Measurements from ENCODE around the gene FAR2.

Gene FAR2

DNA sequence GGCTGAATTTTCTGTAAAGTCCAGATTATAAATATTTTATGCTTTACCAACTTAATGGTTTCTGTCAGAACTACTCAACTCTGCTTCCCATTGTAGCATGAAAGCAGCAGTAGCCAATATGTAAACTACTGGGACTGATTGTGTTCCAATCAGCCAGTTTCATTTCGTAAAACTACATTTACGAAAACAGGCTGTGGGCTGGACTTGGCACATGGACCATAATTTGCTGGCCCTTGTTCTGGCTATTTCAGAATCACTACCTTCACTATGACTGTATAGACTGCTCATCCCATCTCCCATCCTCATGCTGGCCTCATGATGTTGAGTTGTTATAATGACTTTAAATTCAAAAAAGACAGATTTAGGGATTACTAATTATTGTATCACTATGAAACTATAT lies 38.7 kb downstream of the FAR2 start:
- Histone ChIP-seq H3K27me3 (ENCODE audit: low read depth, low read length) (no peaks in the 10 kb centered on the region), H3K4me2 (ENCODE audit: low read length) (no peak overlapping the region), H2AFZ (ENCODE audit: low read depth, low read length) (no peak overlapping the region), H3K4me3 (ENCODE audit: low read length) (no peak overlapping the region), H3K27ac (ENCODE audit: low read length) (no peak overlapping the region), H3K36me3 (replicated peaks; ENCODE audit: low read depth, low read length) (no peaks in the 10 kb centered on the region), H3K9me3 (ENCODE audit: insufficient read depth, low read length) (no peaks in the 10 kb centered on the region), H4K20me1 (ENCODE audit: insufficient read depth, low read length) (no peaks in the 10 kb centered on the region), H3K79me2 (ENCODE audit: low read length) (no peaks in the 10 kb centered on the region), H3K9ac (ENCODE audit: low read length) (no peak overlapping the region), H3K4me1 (ENCODE audit: low read length) (peaks cover 3% of the 10 kb centered on the region; the same call in 1 of the 2 replicates)
- TF ChIP-seq CTCF (IDR thresholded peaks at IDR 0.05; ENCODE audit: low read depth, low read length) (no peak), EZH2phosphoT487 (IDR thresholded peaks at IDR 0.05; ENCODE audit: low read depth) (no peak)

GRCh38 chr12:29191267-29191850 lies 42.3 kb downstream of the FAR2 start:
- H3K27me3 ChIP-seq (ENCODE audit: low read depth, low read length): no peaks in the 10 kb centered on the region
- no peak overlapping the region for H3K4me3 ChIP-seq (ENCODE audit: low read length)
- no peaks in the 10 kb centered on the region for H4K20me1 ChIP-seq (ENCODE audit: insufficient read depth, low read length)
- no peak overlapping the region for H2AFZ ChIP-seq (ENCODE audit: low read depth, low read length)
- no peaks in the 10 kb centered on the region for H3K9me3 ChIP-seq (ENCODE audit: insufficient read depth, low read length)
- no peak overlapping the region for H3K4me2 ChIP-seq (ENCODE audit: low read length)
- H3K4me1 ChIP-seq (ENCODE audit: low read length): no peaks in the 10 kb centered on the region
- TF ChIP-seq EZH2phosphoT487 (IDR thresholded peaks at IDR 0.05; ENCODE audit: low read depth): no peak
- no peak for TF ChIP-seq CTCF (IDR thresholded peaks at IDR 0.05; ENCODE audit: low read depth, low read length)
- H3K36me3 ChIP-seq (replicated peaks; ENCODE audit: low read depth, low read length): no peaks in the 10 kb centered on the region
- H3K79me2 ChIP-seq (ENCODE audit: low read length): no peaks in the 10 kb centered on the region
- no peak overlapping the region for H3K27ac ChIP-seq (ENCODE audit: low read length)
- H3K9ac ChIP-seq (ENCODE audit: low read length): no peak overlapping the region

GRCh38 chr12:29198901-29199300 lies 49.8 kb downstream of the FAR2 start:
- H3K27me3 ChIP-seq (ENCODE audit: low read depth, low read length): no peaks in the 10 kb centered on the region
- no peak overlapping the region for H2AFZ ChIP-seq (ENCODE audit: low read depth, low read length)
- no peak overlapping the region for H3K27ac ChIP-seq (ENCODE audit: low read length)
- H3K36me3 ChIP-seq (replicated peaks; ENCODE audit: low read depth, low read length): no peaks in the 10 kb centered on the region
- no peaks in the 10 kb centered on the region for H4K20me1 ChIP-seq (ENCODE audit: insufficient read depth, low read length)
- no peaks in the 10 kb centered on the region for H3K9me3 ChIP-seq (ENCODE audit: insufficient read depth, low read length)
- no peak overlapping the region for H3K9ac ChIP-seq (ENCODE audit: low read length)
- no peaks in the 10 kb centered on the region for H3K4me1 ChIP-seq (ENCODE audit: low read length)
- no peak overlapping the region for H3K4me3 ChIP-seq (ENCODE audit: low read length)
- H3K4me2 ChIP-seq (ENCODE audit: low read length): no peak overlapping the region
- TF ChIP-seq EZH2phosphoT487 (IDR thresholded peaks at IDR 0.05; ENCODE audit: low read depth): no peak
- no peak for TF ChIP-seq CTCF (IDR thresholded peaks at IDR 0.05; ENCODE audit: low read depth, low read length)
- no peaks in the 10 kb centered on the region for H3K79me2 ChIP-seq (ENCODE audit: low read length)

DNA sequence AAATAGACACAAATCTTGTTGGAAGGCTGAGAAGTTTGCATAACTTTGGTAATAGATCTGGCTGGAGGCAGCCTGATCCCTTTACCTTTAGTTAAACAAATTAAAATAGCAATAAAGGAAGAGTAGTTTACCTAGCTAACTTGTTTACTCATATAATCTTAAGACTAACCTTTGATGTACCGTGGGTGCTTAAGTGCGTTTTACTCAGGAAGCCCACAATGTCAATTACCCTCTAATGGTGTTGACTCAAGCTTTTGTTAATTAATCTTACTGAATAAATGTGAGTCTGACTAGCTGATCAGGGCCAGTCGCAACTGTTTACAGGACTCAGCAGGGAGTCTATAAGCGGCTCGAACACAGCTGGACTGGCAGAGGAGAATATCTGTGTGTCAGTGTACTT lies 51.5 kb downstream of the FAR2 start:
- Histone ChIP-seq H3K27ac (ENCODE audit: low read length) (no peak overlapping the region), H3K9ac (ENCODE audit: low read length) (no peak overlapping the region), H2AFZ (ENCODE audit: low read depth, low read length) (no peak overlapping the region), H4K20me1 (ENCODE audit: insufficient read depth, low read length) (no peaks in the 10 kb centered on the region), H3K4me3 (ENCODE audit: low read length) (no peak overlapping the region), H3K79me2 (ENCODE audit: low read length) (no peaks in the 10 kb centered on the region), H3K4me2 (ENCODE audit: low read length) (no peak overlapping the region), H3K27me3 (ENCODE audit: low read depth, low read length) (no peaks in the 10 kb centered on the region), H3K9me3 (ENCODE audit: insufficient read depth, low read length) (no peaks in the 10 kb centered on the region), H3K4me1 (ENCODE audit: low read length) (no peaks in the 10 kb centered on the region), H3K36me3 (replicated peaks; ENCODE audit: low read depth, low read length) (no peaks in the 10 kb centered on the region)
- no peak for TF ChIP-seq EZH2phosphoT487 (IDR thresholded peaks at IDR 0.05; ENCODE audit: low read depth)
- no peak for TF ChIP-seq CTCF (IDR thresholded peaks at IDR 0.05; ENCODE audit: low read depth, low read length)

All from OCI-LY3 (cell line).